Measurements from ENCODE around the gene C14orf93.
A peak's percentile ranks its signal among the peaks of the same experiment; 100 is the strongest.

The C14orf93 gene

DNA sequence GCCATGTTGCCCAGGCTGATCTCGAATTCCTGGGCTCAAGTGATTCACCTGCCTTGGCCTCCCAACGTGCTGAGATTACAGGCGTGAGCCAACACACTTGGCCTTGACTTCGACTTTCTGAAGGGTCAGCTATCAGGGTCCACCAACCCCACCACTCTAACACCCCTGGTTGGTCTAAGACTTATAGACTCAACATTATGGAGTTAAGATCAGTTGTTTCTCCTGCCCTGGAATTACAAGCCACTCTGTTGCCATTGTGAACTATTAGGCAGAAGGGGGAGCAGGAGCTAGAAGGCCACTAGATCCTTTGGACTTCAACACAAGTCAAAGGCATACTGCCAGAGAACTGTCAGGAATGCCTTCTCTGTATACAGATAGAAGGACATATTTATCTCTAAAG is 30.2 kb upstream of the C14orf93 start:
- TF ChIP-seq, protein P1, sequence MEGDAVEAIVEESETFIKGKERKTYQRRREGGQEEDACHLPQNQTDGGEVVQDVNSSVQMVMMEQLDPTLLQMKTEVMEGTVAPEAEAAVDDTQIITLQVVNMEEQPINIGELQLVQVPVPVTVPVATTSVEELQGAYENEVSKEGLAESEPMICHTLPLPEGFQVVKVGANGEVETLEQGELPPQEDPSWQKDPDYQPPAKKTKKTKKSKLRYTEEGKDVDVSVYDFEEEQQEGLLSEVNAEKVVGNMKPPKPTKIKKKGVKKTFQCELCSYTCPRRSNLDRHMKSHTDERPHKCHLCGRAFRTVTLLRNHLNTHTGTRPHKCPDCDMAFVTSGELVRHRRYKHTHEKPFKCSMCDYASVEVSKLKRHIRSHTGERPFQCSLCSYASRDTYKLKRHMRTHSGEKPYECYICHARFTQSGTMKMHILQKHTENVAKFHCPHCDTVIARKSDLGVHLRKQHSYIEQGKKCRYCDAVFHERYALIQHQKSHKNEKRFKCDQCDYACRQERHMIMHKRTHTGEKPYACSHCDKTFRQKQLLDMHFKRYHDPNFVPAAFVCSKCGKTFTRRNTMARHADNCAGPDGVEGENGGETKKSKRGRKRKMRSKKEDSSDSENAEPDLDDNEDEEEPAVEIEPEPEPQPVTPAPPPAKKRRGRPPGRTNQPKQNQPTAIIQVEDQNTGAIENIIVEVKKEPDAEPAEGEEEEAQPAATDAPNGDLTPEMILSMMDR (conservative IDR thresholded peaks at IDR 0.05; ENCODE audit: low read depth), result no peak
- H3K27ac ChIP-seq, result no peak overlapping the region
- ChIA-PET CTCF (interaction anchor here (0.6 to 0.8 kb wide), 2 partner anchors 29 to 75 kb away, joined by 3 to 4 read pairs; no protein-coding TSS in a partner anchor), POLR2A (ENCODE audit: low non-redundant PET) (no interaction called here)
- DNase-seq (ENCODE audit: low spot score), result no peak

DNA sequence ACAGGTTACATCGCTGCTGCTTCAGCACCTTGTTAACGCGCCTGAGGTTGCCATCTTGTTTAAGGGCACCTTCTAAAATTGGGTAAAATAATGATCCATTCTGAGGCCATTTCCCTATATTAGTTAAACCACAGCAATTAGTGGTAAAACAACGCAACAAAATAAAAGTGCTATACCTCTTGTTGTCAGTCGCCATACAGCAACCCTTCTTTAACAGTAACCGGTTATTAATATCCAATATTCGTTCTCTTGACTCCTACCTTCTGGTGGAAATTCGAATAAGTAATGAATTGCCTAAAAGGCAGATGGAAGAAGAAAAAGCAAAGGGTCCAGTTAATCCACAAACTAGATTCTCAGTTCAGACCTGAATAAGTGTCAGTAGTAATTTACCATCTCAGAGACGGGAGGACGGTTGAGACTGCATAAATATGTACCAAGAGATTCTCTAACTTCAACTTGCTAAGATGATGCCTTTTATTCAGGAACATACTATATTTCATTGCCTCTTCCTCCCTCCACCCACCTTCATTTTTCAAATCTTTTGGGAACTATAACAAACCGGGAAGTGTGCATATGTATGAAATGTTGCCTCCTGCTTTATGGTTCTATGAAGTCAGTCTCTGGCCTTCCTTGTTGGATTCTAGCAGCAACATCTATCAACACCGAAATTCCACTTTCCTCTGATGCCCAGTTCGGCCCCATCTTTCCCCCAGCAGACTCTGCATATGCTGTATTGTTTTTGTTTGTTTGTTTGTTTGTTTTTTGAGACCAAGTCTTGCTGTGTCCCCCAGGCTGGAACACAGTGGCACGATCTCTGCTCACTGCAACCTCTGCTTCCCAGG is 25.6 kb upstream of the C14orf93 start:
- TF ChIP-seq, protein P1 (conservative IDR thresholded peaks at IDR 0.05; ENCODE audit: low read depth), result no peak
- CTCF ChIA-PET, result no interaction called here
- POLR2A ChIA-PET (ENCODE audit: low non-redundant PET), result no interaction called here
- DNase-seq (ENCODE audit: low spot score), result no peak
- H3K27ac ChIP-seq, result peak overlapping the region; percentile 83

DNA sequence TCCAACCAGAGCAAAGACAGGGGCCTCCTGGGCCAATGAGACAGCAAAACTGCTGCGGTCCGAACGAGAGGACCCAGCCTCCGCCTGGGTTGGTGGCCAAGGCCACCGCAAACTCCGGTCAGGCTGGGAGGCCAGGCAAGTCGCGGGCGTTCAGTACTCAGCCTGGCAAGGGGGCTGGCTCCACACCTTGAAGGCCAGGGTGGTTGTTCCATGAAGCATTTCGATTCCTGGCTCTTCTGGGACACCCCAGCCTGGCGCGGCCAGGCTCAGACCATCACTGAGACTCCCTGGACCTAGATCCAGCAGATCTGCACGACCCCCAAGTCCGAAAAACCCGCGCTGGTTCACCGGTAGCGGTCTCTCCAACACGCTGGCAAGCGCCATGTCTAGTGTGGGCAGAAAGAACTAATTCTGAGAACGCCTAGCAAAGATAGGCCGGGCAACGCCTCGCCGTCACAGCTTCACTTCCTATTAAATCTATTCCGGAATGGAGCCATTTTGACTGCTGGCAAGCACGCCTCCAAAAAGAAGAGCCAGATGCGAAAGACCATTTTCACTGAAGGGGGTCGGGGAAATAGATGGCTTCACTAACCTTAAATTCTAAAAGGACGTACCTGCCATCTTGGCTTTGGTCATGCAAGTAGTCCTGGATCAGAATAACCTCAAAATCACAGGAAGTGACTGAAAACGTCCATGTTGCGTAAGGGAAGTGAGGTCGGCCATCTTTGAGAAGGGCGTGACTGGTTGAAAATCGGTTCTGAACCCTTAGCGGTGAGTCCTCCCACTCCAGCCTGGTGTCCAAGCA is 24.8 kb upstream of the C14orf93 start, which contains the start of gene PSMB5:
TSS of gene PSMB5 (minus strand) at position 403 of the 805 bp plus-strand sequence. CDS start at position 384, 19 bp downstream.
- DNase-seq (ENCODE audit: low spot score), result peak; percentile 95
- peak within 1 kb of the TSS; percentile 83 for H3K27ac ChIP-seq
- ChIA-PET CTCF (interaction anchor here (1.7 kb wide), 1 partner anchor 48 kb away, joined by 13 read pairs; no protein-coding TSS in a partner anchor), POLR2A (ENCODE audit: low non-redundant PET) (no interaction called here)
- TF ChIP-seq, protein P1 (conservative IDR thresholded peaks at IDR 0.05; ENCODE audit: low read depth), result no peak

DNA sequence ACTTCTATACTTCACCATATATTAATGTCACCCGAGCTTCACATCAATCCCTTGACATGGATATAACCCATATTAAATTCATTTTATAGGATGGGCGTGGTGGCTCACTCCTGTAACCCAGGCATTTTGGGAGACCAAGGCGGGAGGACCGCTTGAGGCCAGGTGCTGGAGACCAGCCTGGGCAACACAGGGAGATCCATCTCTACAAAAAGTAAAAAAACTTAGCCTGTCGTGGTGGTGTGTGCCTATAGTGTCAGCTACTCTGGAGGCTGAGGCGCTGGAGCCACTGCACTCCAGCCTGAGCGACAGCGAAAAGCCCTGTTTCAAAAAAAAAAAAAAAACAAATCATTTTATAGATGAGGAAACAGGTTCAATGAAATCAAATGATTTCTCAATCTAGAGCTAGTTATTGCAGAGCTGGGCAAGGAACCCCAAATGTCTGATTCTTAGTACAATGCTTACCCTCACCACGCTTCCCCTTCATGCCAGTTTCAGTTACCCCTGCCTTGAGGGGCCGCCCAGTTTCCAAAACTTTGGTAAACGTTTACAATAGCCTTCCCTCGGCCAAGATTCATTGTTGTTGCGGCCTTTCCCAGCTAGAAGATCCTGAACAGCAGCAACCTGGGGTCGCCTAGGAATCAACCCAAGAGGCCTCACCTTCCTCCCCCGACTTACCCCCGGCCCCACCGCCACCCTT is 24.0 kb upstream of the C14orf93 start:
- TF ChIP-seq, protein P1 (conservative IDR thresholded peaks at IDR 0.05; ENCODE audit: low read depth), result no peak
- H3K27ac ChIP-seq, result peak overlapping the region; percentile 83
- no peak for DNase-seq (ENCODE audit: low spot score)
- ChIA-PET POLR2A (ENCODE audit: low non-redundant PET) (no interaction called here), CTCF (interaction anchor here (1.0 to 1.7 kb wide), 2 partner anchors 35 to 47 kb away, joined by 3 to 13 read pairs; no protein-coding TSS in a partner anchor)

DNA sequence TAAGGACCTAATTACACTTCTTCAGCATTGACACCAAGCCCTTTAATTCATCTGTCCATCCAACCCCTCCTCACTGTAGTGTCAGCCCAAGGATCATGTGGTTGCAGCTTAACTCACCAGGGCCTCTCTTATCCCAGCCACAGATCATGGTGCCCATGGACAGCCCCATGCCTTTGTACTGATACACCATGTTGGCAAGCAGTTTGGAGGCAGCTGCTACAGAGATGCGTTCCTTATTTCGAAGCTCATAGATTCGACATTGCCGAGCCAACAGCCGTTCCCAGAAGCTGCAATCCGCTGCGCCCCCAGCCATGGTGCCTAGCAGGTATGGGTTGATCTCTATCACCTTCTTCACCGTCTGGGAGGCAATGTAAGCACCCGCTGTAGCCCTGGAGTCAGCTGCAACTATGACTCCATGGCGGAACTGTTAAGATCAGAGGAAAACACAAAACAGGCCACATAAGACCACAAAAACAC is 23.3 kb upstream of the C14orf93 start:
- POLR2A ChIA-PET (ENCODE audit: low non-redundant PET), result no interaction called here
- DNase-seq (ENCODE audit: low spot score), result no peak
- TF ChIP-seq, protein P1 (conservative IDR thresholded peaks at IDR 0.05; ENCODE audit: low read depth), result no peak
- CTCF ChIA-PET, result interaction anchor here (0.6 to 1.7 kb wide), 4 partner anchors 35 to 1107 kb away, joined by 3 to 13 read pairs (median 4); no protein-coding TSS in a partner anchor
- H3K27ac ChIP-seq, result peak overlapping the region; percentile 83

Measured in RWPE1 (cell line).